GM21360 (cell line): ENCODE data around the gene RAB31.
"Not testable (repeated sequence)": the region's sequence is repeated elsewhere in the genome, so short reads cannot be mapped to it uniquely, and the experiment has no call there.

Source experiments
- ATAC-seq: cut with Tn5 transposase; IDR thresholded peaks from one replicate; pipeline ENCODE4 v1.9.1; 2021; ENCODE audit warnings: mild to moderate bottlenecking, moderate library complexity; ENCODE audit not compliant: unreplicated experiment

Gene RAB31

GRCh38 chr18:9757827-9758621 is 49.9 kb downstream of the RAB31 start:
- ATAC-seq = no peak

GRCh38 chr18:9758624-9759075 is 50.5 kb downstream of the RAB31 start:
- no peak for ATAC-seq

DNA sequence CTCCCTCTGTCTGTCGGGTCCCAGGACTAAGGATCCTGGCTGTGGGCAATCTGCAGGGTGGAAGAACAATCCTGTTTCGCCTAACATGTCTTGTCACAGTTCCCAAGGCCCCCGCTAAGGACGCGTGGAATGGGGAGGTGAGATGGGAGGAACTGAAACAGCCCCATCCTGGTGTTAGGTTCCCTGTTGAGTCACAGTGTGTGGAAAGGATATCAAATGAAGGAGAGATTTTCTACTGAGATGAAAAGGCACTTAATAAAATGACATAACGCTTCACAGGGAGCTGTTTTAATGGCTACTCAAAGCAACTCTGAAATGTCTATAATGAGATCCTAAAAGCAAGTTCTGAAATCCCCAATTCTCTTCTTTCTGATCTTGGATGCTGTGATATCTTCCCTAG is 52.5 kb downstream of the RAB31 start:
- ATAC-seq = no peak

- ATAC-seq = no peak
These were observed 54.4 kb downstream of the RAB31 start for GRCh38 chr18:9762526-9762925.

DNA sequence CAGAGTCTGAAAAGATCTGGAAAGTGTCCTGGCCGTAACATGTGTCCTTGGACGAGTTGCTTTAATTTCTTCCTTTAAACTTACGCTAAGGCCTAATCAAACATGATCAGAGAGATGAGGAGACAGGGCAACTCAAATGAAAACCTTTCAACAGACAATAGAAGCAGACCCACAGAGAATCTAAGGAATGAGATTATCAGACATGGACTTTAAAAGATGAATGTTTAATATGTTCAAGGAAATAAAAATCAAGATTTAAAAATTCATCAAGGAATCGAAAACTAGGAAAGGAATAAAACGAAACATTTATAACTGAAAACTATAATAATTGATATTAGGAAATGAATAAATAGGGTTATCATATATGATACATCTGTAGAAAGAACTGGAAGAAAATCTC is 55.1 kb downstream of the RAB31 start:
- no peak for ATAC-seq

DNA sequence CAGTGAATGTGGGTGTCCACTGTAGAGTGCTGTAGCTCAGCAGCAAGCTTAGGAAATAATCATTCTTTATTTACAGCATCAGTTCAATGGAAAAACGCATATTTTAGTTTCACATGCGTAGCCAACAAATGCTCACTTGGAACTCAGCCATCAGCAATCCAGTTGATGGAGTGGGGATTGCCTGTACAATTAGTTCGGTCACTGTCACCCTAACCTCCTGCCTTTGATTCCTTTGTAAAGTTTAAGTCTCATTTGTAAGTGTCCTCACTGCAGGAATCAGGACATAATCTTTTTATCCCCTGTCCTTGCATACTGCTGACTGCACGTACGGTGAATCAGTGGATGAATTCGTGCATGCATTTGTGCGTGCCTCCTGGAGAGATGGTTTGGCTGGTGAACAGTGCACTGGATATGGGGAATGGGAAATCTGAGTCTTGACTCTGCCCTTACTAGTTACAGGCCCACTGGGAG is 55.9 kb downstream of the RAB31 start:
- ATAC-seq = no peak

GRCh38 chr18:9765501-9765900 is 57.4 kb downstream of the RAB31 start:
- ATAC-seq = no peak

GRCh38 chr18:9766076-9766481 is 58.0 kb downstream of the RAB31 start:
- ATAC-seq = no peak

GRCh38 chr18:9766740-9767139 is 58.6 kb downstream of the RAB31 start:
- no peak for ATAC-seq

GRCh38 chr18:9768071-9768691 is 60.1 kb downstream of the RAB31 start:
- ATAC-seq = not testable (repeated sequence)

DNA sequence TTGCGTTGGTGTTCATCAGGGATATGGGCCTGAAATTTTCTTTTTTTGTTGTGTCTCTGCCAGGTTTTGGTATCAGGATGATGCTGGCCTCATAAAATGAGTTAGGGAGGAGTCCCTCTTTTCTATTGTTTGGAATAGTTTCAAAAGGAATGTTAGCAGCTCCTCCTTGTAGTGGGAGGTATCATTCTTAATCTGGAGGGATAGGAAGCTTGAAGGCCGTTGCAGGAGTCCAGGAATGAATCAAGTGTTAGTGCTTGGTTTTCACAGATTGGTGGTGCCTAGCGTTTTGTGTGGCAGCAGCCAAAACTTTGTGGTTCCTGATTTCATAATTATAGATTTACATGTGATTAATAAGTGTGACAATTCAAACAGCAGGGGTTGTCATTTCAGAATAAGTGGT is 62.0 kb downstream of the RAB31 start:
- not testable (repeated sequence) for ATAC-seq

DNA sequence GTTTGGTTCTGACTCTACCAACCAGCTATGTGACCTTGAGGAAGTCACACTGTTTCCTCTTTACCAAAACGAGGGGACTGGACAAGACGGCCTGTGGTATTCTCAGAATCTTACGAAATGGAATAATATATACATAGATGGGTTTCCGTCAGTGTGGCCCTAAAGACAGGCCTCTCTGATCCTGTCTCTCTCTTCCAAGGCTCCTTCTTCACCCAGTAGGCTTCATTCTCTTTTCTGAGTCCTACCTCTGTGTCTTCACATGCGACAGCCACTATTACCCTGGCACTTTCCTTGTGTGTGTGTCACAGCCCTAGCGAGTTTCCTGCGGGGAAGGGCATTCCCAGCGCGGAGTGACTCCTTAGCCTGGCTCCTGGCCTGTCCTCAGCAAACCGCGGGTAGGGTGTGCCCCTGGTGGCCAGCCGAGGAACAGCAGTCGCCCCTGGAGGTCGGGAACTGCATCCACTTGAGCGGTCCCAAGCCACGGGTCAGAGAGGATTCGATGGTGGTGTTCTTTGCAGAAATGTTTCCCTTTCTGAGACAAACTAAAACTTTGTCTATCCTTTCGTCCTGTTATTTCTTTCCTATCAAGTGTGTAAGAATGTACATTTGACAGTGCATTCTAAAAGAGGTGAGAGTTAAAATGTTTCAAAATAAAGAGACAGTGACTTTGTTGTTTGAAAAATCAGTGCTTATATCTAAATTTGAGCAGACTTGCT is 63.3 kb downstream of the RAB31 start:
- peak; percentile 74 for ATAC-seq

DNA sequence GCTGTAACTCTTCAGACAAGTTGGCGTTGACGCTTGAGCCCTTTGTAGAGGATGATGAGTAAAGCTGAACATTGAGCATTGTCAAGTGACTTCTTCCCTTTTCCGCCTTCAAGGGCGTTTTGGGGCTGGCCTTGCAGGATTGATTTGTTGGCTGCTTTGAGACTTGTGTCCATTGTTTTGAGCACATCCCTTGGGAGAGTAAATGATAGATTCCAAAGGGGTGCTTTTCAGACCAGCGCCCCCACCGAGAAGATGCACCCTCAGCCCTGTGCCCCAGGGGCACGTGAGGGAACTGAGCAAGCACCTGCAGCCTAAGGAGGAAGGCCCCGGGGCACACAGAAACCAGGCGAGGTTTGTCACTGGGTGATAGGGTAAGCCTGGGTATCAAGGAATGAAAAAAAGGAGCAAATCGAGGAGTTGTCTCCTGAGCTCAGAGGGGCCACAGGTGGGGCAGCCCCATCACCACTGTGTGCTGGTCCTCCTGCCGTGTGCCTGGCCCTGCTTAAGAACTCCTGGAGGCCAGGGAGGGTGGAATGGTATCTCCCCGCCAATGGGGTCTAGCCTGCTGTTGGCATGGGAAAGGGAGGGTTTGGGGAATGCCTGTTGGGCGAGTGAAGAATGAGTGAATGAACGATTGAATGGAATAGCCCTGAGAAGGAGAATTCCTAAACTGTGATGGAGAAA is 64.0 kb downstream of the RAB31 start:
- ATAC-seq = no peak

GRCh38 chr18:9772847-9773677 is 65.0 kb downstream of the RAB31 start:
- no peak for ATAC-seq

- ATAC-seq = no peak
These were observed 66.0 kb downstream of the RAB31 start for GRCh38 chr18:9774150-9774549.

GRCh38 chr18:9775178-9775577 is 67.1 kb downstream of the RAB31 start:
- no peak for ATAC-seq

- no peak for ATAC-seq
These were observed 71.5 kb downstream of the RAB31 start for GRCh38 chr18:9779630-9780029.

GRCh38 chr18:9782073-9782857 is 74.2 kb downstream of the RAB31 start:
- ATAC-seq = no peak

DNA sequence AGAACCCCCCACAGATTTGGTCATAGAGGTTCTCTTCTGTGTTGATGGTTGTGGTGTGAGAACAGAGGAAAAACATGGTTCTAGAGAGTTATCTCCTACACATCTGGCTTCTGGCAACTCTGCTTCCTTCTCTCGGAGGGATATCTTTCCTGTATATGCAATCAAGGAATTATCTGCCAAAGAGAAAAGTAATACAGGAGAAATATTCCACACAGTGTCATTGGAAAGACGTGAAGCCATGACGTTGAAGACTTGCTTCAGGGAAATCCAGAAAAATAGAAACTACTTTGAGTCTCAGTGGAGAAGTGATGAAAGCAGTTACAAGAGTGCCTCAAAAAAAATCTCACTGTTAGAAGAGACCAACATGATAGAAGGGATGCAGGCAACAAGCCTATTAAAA is 78.5 kb downstream of the RAB31 start:
- no peak for ATAC-seq
